Fibroblast of skin of scalp (primary cell): ENCODE results near the gene RTEL1.
A peak's percentile ranks its signal among the peaks of the same experiment; 100 is the strongest.
"Not testable (repeated sequence)": the region's sequence is repeated elsewhere in the genome, so short reads cannot be mapped to it uniquely, and the experiment has no call there.

Source experiments
- DNase-seq: peaks from one replicate; pipeline ENCODE4 v3.0.0-alpha.2; 2013

The RTEL1 gene

DNA sequence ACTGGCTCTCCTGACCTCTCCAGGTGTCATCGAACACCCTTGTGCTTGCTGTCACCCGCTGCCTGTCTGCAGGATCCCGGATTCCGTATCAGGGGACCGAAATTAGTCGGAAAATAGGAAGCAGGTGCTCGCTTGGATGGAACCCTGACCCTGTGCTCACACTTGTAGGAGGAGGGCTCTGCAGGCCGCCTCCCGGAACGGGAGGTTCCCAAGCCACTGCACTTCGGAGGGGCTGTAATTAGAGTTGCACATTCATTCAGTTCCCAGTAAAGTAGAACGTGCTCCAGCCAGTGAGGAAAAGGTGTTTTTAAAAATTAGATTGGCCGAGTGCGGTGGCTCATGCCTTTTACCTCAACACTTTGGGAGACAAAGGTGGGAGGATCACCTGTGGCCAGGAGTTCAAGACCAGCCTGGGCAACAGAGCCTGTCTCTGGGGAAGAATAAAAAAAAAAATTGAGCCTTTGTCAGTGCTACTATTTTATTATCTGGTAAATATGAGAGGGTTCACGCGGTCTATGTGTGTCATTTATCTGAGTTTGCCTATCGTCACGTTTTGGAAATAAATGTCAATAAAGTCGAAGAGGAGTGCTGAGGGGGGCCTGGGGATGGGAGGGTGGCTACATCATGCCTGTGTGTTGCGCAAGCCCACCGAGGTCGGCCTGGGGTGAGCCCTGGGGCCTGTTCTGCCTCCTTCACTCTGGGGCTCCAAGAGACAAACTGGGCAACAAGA, 29.7 kb upstream of the RTEL1 start:
- peak; percentile 70 for DNase-seq

DNA sequence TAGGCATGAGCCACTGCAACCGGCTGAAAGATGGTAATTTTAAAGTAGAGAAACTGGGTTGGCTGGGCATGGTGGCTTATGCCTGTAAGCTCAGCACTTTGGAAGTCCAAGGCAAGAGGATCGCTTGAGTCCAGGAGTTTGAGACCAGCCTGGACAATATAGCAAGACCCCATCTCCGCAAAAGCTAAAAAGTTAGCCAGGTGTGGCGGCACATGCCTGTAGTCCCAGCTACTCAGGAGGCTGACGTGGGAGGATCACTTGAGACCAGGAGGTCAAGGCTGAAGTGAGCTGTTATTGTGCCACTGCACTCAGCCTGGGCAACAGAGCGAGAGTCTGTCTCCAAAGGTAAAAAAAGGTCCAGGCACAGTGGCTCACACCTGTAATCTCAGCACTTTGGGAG, 27.2 kb upstream of the RTEL1 start:
- DNase-seq, result not testable (repeated sequence)

DNA sequence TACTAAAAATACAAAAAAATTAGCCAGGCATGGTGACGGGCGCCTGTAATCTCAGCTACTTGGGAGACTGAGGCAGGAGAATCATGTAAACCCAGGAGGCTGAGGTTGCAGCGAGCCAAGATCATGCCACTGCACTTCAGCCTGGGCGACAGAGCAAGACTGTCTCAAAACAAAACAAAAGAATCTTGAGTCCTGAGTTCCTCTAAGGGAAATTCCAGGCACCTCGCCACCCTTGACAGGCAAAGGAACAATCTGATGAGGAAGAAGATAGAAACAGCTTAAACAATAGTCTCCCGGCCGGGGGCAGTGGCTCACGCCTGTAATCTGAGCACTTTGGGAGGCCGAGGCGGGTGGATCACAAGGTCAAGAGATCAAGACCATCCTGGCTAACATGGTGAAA, 26.7 kb upstream of the RTEL1 start:
- not testable (repeated sequence) for DNase-seq

DNA sequence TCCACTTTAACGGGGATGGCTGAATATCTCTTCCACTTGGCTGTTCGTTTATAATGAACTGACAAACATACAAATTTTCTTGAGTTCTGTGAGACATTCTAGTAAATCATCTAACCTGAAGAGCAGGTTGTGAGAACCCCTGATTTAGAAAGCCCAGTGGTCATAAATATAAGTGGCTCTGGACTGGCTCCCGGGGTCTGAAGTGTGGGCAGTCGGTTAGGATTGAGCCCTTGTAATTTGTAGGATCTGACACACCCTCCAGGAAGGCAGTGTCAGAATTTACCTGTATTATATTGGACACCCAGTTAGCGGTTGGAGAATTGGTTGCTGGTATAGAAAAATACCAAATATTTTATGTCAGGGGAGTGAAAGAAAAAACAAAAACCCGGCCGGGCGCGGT, 24.4 kb upstream of the RTEL1 start:
- DNase-seq, result no peak

DNA sequence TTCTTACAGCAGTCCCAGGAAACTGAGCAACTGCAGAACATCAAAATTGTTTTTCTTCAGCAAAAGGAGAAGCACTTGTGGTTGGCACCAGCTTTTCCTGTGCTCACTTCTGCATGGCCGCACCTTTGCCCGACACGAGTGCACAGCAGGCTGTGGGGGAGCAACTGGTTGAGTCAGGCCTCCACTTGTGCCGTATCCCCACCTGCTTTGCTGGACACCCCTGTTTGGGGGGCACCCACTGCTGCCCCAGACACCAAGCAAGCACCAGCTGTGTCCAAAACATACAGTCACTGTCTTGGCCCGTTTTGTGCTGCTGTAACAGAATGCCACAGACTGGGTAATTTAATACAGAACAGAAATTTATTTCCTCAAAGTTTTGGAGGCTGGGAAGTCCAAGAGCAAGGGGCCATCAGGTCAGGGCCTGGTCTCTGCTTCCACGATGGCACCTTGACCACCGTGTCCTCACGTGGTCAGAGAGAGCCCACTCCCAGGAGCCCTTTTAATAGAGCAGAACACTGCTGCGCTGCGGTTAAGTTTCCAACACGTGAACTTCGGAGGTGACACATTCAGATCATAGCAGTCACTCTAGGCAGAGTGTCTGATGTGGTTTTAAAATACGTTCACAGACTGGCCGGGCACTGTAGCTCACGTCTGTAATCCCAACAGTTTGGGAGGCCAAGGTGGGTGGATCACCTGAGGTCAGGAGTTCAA, 22.5 kb upstream of the RTEL1 start:
- DNase-seq, result no peak

DNA sequence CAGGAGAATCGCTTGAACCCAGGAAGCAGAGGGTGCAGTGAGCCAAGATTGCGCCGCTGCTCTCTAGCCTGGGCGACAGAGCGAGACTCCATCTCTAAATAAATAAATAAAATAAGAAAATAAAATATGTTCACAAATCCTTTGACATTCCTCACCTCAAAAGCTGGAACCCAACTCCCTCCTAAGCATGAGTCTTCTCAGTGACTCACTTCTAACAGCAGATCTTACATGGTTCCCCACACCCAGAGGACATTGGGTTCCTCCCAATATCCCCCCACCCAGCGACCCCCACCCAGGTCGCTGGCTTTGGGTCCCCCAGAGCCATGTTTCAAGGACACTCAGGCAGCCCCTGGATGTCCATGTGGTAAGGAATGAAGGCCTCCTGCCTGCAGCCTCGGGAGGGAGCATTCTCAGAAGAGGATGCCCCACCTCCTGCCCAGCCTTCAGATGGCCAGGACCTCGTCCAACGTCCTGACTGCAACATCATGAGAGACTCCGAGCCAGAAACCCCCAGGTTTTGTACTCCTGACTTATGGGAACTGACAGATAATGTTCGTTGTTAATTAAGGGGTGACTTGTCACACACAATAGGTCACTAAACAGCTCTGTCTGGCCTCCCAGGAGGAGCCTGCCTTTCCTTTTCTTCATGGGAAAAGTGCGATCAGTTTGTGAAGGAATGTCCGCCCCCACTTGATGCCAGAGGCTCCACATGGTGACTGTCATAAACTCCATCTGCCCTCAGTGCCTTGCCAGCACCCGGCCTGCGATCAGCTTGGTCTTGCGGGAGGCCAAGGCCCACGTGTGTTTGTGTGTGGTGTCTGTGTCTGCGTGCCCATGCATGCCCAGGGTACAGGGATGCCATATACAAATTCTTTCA, 21.1 kb upstream of the RTEL1 start:
- no peak for DNase-seq

DNA sequence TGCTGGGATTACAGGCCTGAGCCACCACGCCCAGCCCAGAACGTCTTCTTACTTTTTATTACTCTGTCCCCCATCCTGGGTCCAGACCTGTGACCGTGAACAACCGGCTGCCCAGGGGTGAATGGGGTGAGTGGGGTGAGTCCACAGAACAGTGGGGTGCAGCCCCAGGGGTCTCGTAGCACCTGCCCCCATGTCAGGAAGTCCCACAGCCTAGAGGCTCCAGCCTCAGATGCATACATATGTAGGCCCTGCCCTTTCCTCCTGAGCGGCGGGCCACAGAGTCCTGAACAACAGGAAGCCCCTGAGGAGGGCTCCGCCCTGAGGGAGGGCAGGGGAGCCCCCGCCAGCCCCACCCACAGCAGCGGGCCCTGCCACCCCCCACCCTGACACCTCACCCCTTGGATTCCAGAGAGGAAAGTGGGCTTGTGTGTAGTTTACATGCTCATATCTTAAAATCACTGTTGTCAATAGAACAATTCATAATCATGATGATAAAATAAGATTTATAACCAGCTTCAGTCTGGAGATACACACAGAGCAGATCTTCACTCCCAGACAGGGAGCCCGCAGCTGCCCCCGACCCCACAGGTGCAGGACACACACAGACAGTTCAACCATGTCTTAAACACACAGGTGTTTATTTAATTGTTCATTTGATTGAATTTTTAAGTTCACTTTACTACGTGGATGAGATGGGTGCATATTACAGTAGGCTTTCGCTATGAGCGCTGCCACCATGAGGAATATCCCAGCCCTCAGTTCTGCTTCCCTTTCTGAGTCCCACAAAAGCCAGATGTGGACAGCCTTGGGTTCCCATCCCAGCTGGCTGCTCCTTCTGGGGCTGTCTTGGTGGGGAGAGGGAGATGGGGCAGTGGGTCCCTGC, 18.8 kb upstream of the RTEL1 start:
- DNase-seq, result no peak

DNA sequence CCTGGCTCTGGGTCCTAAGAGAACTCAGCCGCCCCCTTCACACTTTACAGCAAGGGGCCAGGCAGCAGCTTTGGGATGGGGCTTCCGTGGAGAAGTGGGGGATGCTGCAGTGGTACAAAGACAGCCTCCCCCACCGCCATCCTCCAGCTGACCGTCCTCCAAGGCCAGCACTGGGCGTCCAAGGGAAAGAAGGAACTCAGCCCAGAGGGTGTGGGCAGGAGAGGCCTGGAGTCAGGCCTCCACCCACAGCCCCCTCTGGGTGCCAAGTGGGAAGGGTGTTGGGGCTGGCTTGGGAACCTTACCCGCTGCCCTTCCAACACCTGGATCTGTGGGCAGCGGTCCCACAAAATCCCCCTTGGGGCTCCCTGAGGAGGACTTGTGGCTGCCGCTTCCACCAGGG, 18.0 kb upstream of the RTEL1 start:
- DNase-seq, result no peak

DNA sequence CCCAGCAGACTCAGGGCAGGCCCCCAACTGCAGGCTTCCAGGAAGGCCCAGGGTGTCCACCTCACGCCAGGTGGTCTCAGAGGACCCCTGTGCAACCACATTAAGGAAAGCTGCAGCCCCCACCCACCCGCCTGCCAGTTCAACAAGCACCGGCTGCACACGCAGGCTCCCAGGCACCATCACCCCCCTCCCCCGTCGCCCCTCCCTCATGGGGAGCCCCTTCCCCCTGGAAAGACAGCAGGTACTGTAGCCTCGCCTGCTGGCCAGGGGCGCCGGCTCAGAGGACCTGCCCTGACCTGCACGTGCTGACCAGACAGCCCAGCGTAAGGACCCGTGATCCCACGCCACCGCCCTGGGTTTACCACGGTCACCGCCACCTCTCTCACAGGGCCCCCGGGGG, 17.4 kb upstream of the RTEL1 start:
- DNase-seq, result not testable (repeated sequence)

DNA sequence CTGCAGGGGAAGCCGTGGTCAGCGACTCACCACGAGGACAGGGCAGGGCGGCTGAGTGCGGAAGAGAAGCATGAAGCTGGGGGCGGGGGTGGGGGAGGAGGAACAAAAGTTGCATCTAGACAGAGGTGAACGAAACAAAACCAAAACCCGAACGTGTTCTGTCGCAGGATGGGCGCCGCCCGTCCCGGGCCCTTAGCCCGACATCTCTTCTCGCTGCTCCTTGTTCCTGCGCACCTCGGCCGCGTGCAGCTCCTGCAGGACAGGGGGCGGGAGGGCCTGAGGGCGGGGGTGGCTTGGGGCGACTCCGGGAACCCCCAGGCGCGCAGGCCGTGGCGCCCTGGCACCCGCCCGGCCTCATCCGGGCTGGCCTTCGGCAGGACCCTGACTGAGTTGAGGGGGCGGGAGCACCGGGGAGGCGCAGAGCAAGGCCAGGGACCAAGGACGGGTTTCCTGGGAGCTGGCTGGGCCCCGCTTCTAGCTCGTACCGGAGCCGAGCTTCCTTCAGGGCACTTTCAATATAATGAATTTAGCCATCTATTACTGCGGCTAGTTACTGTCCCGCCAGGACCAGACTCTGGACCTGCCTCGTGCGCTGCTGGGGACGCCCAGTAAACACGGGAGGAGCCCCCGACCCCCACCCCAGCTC, 16.8 kb upstream of the RTEL1 start:
- DNase-seq, result no peak

DNA sequence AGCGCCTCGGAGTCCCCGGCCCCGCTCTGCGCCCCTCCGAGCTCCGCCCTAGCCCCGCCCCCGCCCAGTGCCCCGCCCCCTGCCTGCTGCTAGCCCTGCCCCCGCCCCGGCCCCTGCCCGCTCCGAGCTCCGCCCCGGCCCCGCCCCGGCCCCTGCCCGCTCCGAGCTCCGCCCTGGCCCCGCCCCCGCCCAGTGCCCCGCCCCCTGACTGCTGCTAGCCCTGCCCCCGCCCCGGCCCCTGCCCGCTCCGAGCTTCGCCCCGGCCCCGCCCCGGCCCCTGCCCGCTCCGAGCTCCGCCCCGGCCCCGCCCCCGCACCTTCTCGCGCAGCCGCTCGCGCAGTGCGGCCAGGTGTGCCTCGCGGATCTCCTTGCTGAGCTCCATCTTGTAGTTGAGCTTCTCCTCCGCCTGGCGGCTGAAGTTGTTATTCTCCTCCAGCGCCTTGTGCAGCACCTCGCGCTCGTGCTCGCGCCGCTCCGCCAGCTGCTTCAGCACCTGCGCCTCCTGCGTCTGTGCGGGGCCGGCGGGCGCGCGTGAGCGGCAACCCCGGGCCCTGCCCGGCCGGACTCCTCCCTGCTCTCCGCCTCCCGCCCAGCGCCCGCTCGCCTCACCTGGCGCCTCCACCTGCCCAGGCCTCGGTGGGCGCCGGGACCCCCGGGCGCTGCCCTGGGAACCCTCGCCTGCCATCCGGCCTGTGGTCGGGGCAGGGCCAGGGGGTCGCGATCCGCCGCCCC, 16.2 kb upstream of the RTEL1 start:
- DNase-seq, result peak; percentile 80

DNA sequence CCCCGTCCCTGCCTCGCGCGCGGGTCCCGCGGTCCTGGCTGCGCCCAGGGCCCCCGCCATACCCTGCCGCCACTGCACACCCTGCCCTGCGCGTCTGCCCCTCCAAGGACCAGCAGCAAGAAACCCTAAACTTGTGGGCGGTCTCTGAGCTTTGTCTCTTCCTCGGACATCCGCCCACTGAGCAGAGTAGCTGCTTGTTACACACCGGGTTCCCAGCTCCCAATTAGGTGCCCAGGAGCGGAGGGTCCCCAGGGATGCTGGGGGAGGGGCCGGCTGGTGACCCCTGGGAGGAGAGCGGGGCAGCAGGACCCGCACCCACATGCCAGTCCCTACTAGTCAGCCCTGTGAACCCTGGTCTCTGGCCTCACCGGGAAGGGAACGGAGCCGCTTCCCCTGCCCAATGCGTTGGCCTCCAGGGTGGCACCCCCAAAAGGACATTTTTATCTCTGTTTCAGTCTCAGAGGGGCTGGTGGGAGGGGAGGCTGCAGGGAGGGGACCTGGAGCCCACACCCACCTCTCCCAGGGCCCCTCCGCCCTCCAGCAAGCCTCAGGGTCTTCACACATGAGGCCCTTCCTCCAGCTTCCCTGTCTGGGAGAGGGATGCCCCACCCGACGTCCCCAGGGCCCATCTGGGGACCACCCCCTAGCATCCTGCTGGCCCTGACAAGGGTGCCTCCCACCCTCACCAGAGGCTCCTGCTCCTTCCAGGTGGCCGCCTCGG, 15.4 kb upstream of the RTEL1 start:
- DNase-seq, result no peak

DNA sequence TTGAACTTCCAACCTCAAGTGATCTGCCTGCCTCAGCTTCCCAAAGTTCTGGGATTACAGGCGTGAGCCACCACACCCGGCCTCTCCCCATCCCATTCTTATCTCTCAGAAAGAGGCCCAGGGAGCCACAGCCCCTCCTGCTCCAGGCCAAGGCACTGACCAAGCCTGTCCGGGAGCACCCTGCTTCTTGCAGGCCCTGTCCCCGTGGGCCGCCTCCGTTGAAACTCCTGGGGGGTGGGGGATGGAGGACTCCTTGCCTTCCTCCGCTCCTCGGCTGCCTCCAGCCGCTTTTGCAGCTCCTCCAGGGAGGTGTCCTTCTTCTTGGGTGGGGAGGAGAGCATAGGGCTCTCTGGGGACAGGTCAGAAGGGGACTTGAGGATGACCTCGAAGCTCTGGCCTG, 14.6 kb upstream of the RTEL1 start:
- DNase-seq, result no peak

DNA sequence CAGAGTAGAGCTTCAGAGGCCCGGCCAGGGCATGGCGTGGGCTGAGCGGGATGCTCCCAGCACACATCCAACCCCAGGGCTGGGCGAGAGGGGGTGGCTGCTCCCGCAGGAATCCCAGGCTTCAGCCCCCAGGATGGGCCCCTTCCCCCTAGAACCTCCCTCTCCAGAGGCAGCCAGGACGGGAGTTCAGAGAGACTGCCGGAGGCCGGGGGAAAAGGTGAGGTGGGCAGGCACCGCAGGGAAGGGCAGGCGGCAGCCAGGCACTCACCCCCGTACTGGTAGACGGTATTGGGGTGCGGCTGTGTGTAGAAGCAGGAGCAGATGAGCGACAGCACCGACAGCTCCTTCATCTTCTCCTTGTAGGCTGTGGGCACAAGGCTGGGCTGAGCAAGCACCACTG, 14.2 kb upstream of the RTEL1 start:
- no peak for DNase-seq

DNA sequence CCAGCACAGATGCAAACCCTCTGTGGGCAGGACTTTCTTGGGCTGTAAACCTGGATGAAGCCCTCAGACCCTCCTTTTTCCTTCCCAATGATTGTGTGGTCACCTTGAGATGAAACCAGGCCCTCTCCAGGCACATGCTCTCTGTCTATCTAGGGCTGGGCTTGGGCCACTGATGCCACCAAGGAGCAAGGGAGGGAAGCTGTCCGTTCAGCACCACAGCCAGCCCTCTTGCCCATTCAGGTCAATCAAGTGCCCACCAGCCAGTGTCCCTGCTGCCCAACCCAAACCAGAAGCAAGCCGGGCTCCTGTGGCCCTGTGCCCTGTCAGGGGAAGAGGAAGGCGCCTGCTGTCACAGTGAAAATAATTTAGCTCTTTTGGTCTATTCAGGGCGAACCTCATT, 12.9 kb upstream of the RTEL1 start:
- no peak for DNase-seq

DNA sequence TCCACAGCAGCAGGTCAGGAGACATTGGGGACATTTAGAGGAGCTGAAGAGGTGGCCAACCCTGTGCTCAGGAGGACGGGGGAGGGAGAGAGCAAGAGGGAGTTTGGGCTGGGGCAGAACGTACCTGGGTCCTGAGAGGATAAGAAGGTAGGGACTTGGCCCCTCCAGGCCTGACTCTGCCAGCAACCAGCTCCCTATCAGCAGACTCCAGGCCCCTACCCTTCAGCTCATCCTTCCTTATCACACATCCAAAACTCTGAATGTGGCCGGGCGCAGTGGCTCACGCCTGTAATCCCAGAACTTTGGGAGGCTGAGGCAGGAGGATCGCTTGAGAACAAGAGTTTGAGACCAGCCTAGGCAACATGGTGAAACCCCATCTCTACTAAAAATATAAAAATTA, 9.9 kb upstream of the RTEL1 start:
- no peak for DNase-seq

DNA sequence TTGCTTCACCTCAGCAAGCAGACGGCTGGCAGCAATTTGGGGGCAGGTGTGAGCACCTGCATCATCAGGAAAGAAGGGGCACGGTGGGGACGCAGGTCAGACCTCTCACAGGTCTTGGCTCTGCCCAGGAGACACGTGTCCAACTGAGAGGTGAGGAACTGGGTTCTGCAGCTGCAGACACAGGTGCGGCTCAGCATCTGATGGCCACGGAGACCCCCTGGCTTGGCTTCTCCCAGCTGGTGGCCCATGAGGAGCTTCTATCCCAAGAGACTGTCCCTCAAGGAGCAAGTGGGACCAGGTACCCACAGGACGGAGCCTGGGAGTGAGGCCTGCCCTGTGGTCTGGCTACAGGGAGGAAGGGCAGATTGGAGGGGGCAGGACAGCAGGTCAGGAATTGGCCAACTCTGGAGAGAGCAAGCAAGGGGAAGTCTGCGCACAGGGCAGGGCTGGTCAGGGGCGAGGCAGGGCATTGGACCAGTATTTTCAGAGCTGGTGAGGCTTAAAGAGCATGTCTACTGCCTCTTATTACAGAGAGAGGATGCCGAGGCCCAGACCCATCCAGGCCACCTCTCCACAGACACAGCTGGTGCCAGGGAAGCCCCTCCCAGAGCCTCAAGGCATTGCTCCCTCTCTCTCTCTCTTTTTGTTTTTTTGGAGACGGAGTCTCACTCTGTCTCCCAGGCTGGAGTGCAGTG, 9.1 kb upstream of the RTEL1 start:
- no peak for DNase-seq

DNA sequence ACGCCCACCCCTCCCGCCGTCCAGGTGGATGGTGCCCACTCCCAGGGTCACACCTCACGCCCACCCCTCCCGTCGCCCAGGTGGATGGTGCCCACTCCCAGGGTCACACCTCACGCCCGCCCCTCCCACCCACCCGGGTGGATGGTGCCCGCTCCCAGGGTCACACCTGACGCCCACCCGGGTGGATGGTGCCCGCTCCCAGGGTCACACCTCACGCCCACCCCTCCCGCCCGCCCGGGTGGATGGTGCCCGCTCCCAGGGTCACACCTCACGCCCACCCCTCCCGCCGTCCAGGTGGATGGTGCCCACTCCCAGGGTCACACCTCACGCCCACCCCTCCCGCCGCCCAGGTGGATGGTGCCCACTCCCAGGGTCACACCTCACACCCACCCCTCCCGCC, 7.6 kb upstream of the RTEL1 start:
- not testable (repeated sequence) for DNase-seq

DNA sequence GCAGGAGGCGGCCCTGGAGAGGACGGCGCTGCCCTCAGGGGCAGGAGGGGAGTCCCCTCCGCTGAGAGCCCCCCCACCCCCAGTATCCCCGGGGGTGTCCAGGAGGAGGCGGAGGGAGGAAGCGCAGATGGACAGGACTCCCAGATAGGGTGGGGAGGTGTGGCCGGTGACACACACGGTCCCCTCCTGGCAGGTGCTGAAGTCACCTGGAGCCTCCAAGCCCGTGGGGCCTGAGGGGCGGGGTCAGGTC, 6.2 kb upstream of the RTEL1 start:
- no peak for DNase-seq
